H9 (cell line): Measurements from ENCODE around the gene PLXNA2. TPM values are rescaled to one million over a fixed set of nuclear protein-coding genes. Genes with fewer than 3 reads are reported as not detected.

Source experiments
- DNase-seq: peaks from one replicate; pipeline ENCODE4 v3.0.0-alpha.2; 2017
- H2AFZ ChIP-seq: one replicate; pipeline ENCODE4 v1.6.1; 2013; ENCODE audit warnings: mild to moderate bottlenecking, low read length, control low read depth, moderate library complexity
- H2AK5ac ChIP-seq: 2 replicates; pipeline ENCODE4 v1.6.1; 2013; ENCODE audit warnings: low read length, control low read depth, mixed read lengths; ENCODE audit not compliant: insufficient read length
- H2BK120ac ChIP-seq: one replicate; pipeline ENCODE4 v1.6.1; 2013; ENCODE audit warnings: low read depth, mild to moderate bottlenecking, low read length, control low read depth, inconsistent platforms; ENCODE audit not compliant: poor library complexity, severe bottlenecking
- H2BK12ac ChIP-seq: 2 replicates; pipeline ENCODE4 v1.6.1; 2013; ENCODE audit warnings: low read length, control low read depth, mixed read lengths, low read depth; ENCODE audit not compliant: insufficient read length
- H2BK15ac ChIP-seq: 2 replicates; pipeline ENCODE4 v1.6.1; 2013; ENCODE audit warnings: low read depth, low read length, control low read depth
- H2BK20ac ChIP-seq: one replicate; pipeline ENCODE4 v1.6.1; 2013; ENCODE audit warnings: low read depth, mild to moderate bottlenecking, low read length, control low read depth, inconsistent platforms; ENCODE audit not compliant: poor library complexity, severe bottlenecking
- H2BK5ac ChIP-seq: 2 replicates; pipeline ENCODE4 v1.6.1; 2013; ENCODE audit warnings: low read length, control low read depth, mixed read lengths; ENCODE audit not compliant: insufficient read length
- H3K14ac ChIP-seq: 2 replicates; pipeline ENCODE4 v1.6.1; 2013; ENCODE audit warnings: low read length, control low read depth; ENCODE audit not compliant: insufficient read depth
- H3K18ac ChIP-seq: 2 replicates; pipeline ENCODE4 v1.6.1; 2013; ENCODE audit warnings: low read depth, mild to moderate bottlenecking, mixed read lengths, low read length, control low read depth; ENCODE audit not compliant: insufficient read length
- H3K23ac ChIP-seq: 2 replicates; pipeline ENCODE4 v1.6.1; 2013; ENCODE audit warnings: low read length, control low read depth, mixed read lengths, low read depth; ENCODE audit not compliant: insufficient read length
- H3K23me2 ChIP-seq: 2 replicates; pipeline ENCODE4 v1.6.1; 2013; ENCODE audit warnings: low read depth, mild to moderate bottlenecking, mixed read lengths, low read length, control low read depth; ENCODE audit not compliant: insufficient read length, poor library complexity, severe bottlenecking
- H3K27ac ChIP-seq: 2 replicates; pipeline ENCODE4 v1.5.1; 2013; ENCODE audit warnings: low read length, control low read depth, mixed read lengths, low read depth; ENCODE audit not compliant: insufficient read length
- H3K27me3 ChIP-seq: 2 replicates; pipeline ENCODE4 v1.6.1; 2013; ENCODE audit warnings: low read length, control low read depth, inconsistent platforms; ENCODE audit not compliant: insufficient read depth
- H3K4ac ChIP-seq: 2 replicates; pipeline ENCODE4 v1.6.1; 2013; ENCODE audit warnings: low read depth, mild to moderate bottlenecking, control low read depth, inconsistent platforms, low read length, moderate library complexity
- H3K4me1 ChIP-seq: 2 replicates; pipeline ENCODE4 v1.6.1; 2013; ENCODE audit warnings: low read length, control low read depth, inconsistent platforms; ENCODE audit not compliant: insufficient read depth
- H3K4me2 ChIP-seq: 2 replicates; pipeline ENCODE4 v1.6.1; 2013; ENCODE audit warnings: low read length, control low read depth, mixed read lengths; ENCODE audit not compliant: insufficient read length, insufficient read depth
- H3K56ac ChIP-seq: 2 replicates; pipeline ENCODE4 v1.6.1; 2013; ENCODE audit warnings: low read depth, mild to moderate bottlenecking, mixed read lengths, low read length, control low read depth; ENCODE audit not compliant: insufficient read length
- H3K79me1 ChIP-seq: 2 replicates; pipeline ENCODE4 v1.6.1; 2013; ENCODE audit warnings: low read depth, mild to moderate bottlenecking, moderate library complexity, low read length, control low read depth, inconsistent platforms; ENCODE audit not compliant: insufficient read depth, poor library complexity, severe bottlenecking
- H3K79me2 ChIP-seq: 2 replicates; pipeline ENCODE4 v1.6.1; 2013; ENCODE audit warnings: low read length, control low read depth, inconsistent platforms; ENCODE audit not compliant: insufficient read depth
- H3K9ac ChIP-seq: 2 replicates; pipeline ENCODE4 v1.6.1; 2013; ENCODE audit warnings: low read length, control low read depth, mixed read lengths; ENCODE audit not compliant: insufficient read length; ENCODE audit errors: extremely low read depth
- H3K9me3 ChIP-seq: one replicate; pipeline ENCODE4 v1.6.1; 2013; ENCODE audit warnings: low read depth, low read length, inconsistent platforms; ENCODE audit not compliant: control insufficient read depth
- H3T11ph ChIP-seq: one replicate; pipeline ENCODE4 v1.6.1; 2013; ENCODE audit warnings: mild to moderate bottlenecking, low read length, control low read depth, inconsistent platforms
- H4K20me1 ChIP-seq: one replicate; pipeline ENCODE4 v1.6.1; 2013; ENCODE audit not compliant: control insufficient read depth, insufficient read length, insufficient read depth
- H4K5ac ChIP-seq: 2 replicates; pipeline ENCODE4 v1.6.1; 2013; ENCODE audit warnings: low read depth, mild to moderate bottlenecking, mixed read lengths, low read length, control low read depth; ENCODE audit not compliant: insufficient read length
- H4K8ac ChIP-seq: replicated peaks from 2 replicates; pipeline ENCODE4 v1.6.1; 2013; ENCODE audit warnings: low read length, control low read depth, mixed read lengths, low read depth; ENCODE audit not compliant: insufficient read length
- H4K91ac ChIP-seq: 2 replicates; pipeline ENCODE4 v1.6.1; 2013; ENCODE audit warnings: low read depth, mild to moderate bottlenecking, moderate library complexity, mixed read lengths, low read length, control low read depth; ENCODE audit not compliant: insufficient read length
- H3K27ac Mint-ChIP-seq, 3 experiments: 2 replicates in 2 of 3; 3 replicates in 1 of 3; pipeline ENCODE4 v1.8.0; 2020 to 2021; ENCODE audit warnings: mixed read lengths in 3 of 3, mild to moderate bottlenecking in 1 of 3, moderate library complexity in 1 of 3
- H3K27me3 Mint-ChIP-seq: 2 replicates; pipeline ENCODE4 v1.8.0; 2021; ENCODE audit warnings: low read depth, mild to moderate bottlenecking, moderate library complexity, mixed read lengths
- H3K36me3 Mint-ChIP-seq, 3 experiments: 2 replicates in 2 of 3; 3 replicates in 1 of 3; pipeline ENCODE4 v1.8.0; 2020 to 2021; ENCODE audit warnings: low read depth in 3 of 3, mixed read lengths in 3 of 3; ENCODE audit not compliant: insufficient read depth in 1 of 3
- H3K4me1 Mint-ChIP-seq, 2 experiments: 2 replicates each; pipeline ENCODE4 v1.8.0; 2020; ENCODE audit warnings: mixed read lengths in 2 of 2
- H3K4me3 Mint-ChIP-seq, 2 experiments: 2 replicates in 1 of 2; 3 replicates in 1 of 2; pipeline ENCODE4 v1.8.0; 2020 to 2021; ENCODE audit warnings: mild to moderate bottlenecking in 2 of 2, mixed read lengths in 2 of 2, moderate library complexity in 1 of 2
- H3K9me3 Mint-ChIP-seq, 2 experiments: 2 replicates in 1 of 2; 3 replicates in 1 of 2; pipeline ENCODE4 v1.8.0; 2020; ENCODE audit warnings: mild to moderate bottlenecking in 2 of 2, mixed read lengths in 2 of 2, moderate library complexity in 1 of 2
- WGBS: extraction: QIAGEN DNeasy Blood & Tissue Kit; methylation state at CpG from one replicate; pipeline ENCODE4 v1.1.7; 2013; ENCODE audit warnings: missing lambda C conversion rate, low lambda C conversion rate, mixed read lengths; ENCODE audit not compliant: insufficient read length; ENCODE audit errors: extremely low coverage; 5-methylcytosine and 5-hydroxymethylcytosine counted together
- total RNA-seq: library from RNA; stranded (reverse); gene quantifications from 2 replicates; pipeline ENCODE4 v1.2.1, GENCODE V29; 2021
- TF ChIP-seq, protein P1 (sequence below): fragments of 200-600 bp; sonication (generic); conservative IDR thresholded peaks from 3 replicates; pipeline ENCODE4 v1.8.0; 2021; ENCODE audit warnings: antibody characterized with exemption, mild to moderate bottlenecking

The PLXNA2 gene
- total RNA-seq, 1 experiment from 2014 or later: 0.57 TPM

DNA sequence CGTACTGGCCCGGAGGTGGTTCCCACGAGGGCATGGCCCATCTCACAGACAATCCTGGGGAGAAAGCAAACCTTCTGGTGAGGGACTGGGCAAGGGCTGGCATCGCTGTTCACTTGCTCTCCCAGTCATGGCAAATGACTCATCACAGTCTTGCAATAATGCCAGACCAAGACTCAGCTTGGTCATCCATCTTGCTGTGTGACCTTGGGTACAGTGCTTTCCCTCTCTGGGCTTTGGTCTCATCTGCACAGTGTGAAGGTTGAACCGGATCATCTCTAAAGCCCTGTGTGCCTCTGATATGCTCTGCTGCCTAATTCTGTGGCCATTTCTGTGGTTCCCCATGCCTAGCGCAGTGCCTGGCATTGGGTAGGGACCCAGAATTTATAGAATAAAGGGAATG, 189.7 kb downstream of the PLXNA2 start:
- H4K20me1 ChIP-seq: no peaks in the 10 kb centered on the region
- no peaks in the 10 kb centered on the region for H3K27me3 ChIP-seq
- no peak overlapping the region for H4K91ac ChIP-seq
- no peak overlapping the region for H3K4ac ChIP-seq
- no peak overlapping the region for H4K8ac ChIP-seq
- Mint-ChIP-seq H3K4me3 (no peak overlapping the region), H3K36me3 (no peaks in the 10 kb centered on the region), H3K4me1 (peaks cover 19 to 46% of the 10 kb centered on the region in 2 experiments), H3K27me3 (peaks cover 3% of the 10 kb centered on the region), H3K27ac (no peak overlapping the region), H3K9me3 (no peaks in the 10 kb centered on the region)
- H2BK5ac ChIP-seq: no peak overlapping the region
- no peak overlapping the region for H3K56ac ChIP-seq
- no peak overlapping the region for H2BK15ac ChIP-seq
- no peak overlapping the region for H2BK12ac ChIP-seq
- WGBS: no CpG with 5 or more reads among the region's 6 CpGs
- H3K4me1 ChIP-seq: no peaks in the 10 kb centered on the region
- H3K9me3 ChIP-seq: no peaks in the 10 kb centered on the region
- no peak overlapping the region for H3K9ac ChIP-seq
- no peak overlapping the region for H2BK120ac ChIP-seq
- H3K4me2 ChIP-seq: no peak overlapping the region
- H4K5ac ChIP-seq: no peak overlapping the region
- H3K79me2 ChIP-seq: no peaks in the 10 kb centered on the region
- TF ChIP-seq, protein P1, sequence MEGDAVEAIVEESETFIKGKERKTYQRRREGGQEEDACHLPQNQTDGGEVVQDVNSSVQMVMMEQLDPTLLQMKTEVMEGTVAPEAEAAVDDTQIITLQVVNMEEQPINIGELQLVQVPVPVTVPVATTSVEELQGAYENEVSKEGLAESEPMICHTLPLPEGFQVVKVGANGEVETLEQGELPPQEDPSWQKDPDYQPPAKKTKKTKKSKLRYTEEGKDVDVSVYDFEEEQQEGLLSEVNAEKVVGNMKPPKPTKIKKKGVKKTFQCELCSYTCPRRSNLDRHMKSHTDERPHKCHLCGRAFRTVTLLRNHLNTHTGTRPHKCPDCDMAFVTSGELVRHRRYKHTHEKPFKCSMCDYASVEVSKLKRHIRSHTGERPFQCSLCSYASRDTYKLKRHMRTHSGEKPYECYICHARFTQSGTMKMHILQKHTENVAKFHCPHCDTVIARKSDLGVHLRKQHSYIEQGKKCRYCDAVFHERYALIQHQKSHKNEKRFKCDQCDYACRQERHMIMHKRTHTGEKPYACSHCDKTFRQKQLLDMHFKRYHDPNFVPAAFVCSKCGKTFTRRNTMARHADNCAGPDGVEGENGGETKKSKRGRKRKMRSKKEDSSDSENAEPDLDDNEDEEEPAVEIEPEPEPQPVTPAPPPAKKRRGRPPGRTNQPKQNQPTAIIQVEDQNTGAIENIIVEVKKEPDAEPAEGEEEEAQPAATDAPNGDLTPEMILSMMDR: no peak
- H3K27ac ChIP-seq: no peak overlapping the region
- no peak overlapping the region for H2AFZ ChIP-seq
- no peak overlapping the region for H2AK5ac ChIP-seq
- no peak overlapping the region for H2BK20ac ChIP-seq
- no peak overlapping the region for H3K23ac ChIP-seq
- H3K79me1 ChIP-seq: no peaks in the 10 kb centered on the region
- H3K23me2 ChIP-seq: no peaks in the 10 kb centered on the region
- no peak for DNase-seq
- H3K18ac ChIP-seq: no peak overlapping the region
- no peak overlapping the region for H3T11ph ChIP-seq
- H3K14ac ChIP-seq: no peak overlapping the region
